Immature natural killer cell (primary cell): Measurements from ENCODE around the gene MLXIP. TPM values are rescaled to one million over a fixed set of nuclear protein-coding genes. Genes with fewer than 3 reads are reported as not detected.
"Not testable (repeated sequence)": the region's sequence is repeated elsewhere in the genome, so short reads cannot be mapped to it uniquely, and the experiment has no call there.

Source experiments
- DNase-seq, 3 donors: peaks; one replicate each; pipeline ENCODE4 v3.0.0; 2022; ENCODE audit warnings: mixed read lengths in 1 of 3
- H3K27ac Mint-ChIP-seq, 6 donors: one replicate each; pipeline ENCODE4 v1.8.0; 2020; ENCODE audit warnings: mixed read lengths in 6 of 6, mild to moderate bottlenecking in 5 of 6, inconsistent platforms in 4 of 6, moderate library complexity in 3 of 6
- H3K27me3 Mint-ChIP-seq, 3 donors: one replicate each; pipeline ENCODE4 v1.8.0; 2020 to 2021; ENCODE audit warnings: low read depth in 3 of 3, mild to moderate bottlenecking in 3 of 3, mixed read lengths in 3 of 3, moderate library complexity in 3 of 3, inconsistent platforms in 1 of 3
- H3K36me3 Mint-ChIP-seq, 3 donors: one replicate each; pipeline ENCODE4 v1.8.0; 2020; ENCODE audit warnings: mixed read lengths in 3 of 3, inconsistent platforms in 2 of 3, mild to moderate bottlenecking in 2 of 3
- H3K4me1 Mint-ChIP-seq, 2 donors: one replicate each; pipeline ENCODE4 v1.8.0; 2020; ENCODE audit warnings: inconsistent platforms in 2 of 2, mild to moderate bottlenecking in 2 of 2, mixed read lengths in 2 of 2, moderate library complexity in 1 of 2
- H3K4me3 Mint-ChIP-seq, 5 donors: one replicate each; pipeline ENCODE4 v1.8.0; 2020; ENCODE audit warnings: mild to moderate bottlenecking in 5 of 5, mixed read lengths in 5 of 5, inconsistent platforms in 3 of 5, moderate library complexity in 3 of 5
- H3K9me3 Mint-ChIP-seq, 6 donors: one replicate each; pipeline ENCODE4 v1.8.0; 2020; ENCODE audit warnings: mild to moderate bottlenecking in 6 of 6, mixed read lengths in 6 of 6, inconsistent platforms in 4 of 6, moderate library complexity in 3 of 6
- polyA plus RNA-seq, 3 donors: library from polyadenylated mRNA; unstranded; fragments of 300-500 nt; fragmentation: Illumina TruSeq; gene quantifications; one replicate each; pipeline ENCODE4 v1.2.3, GENCODE V29; 2021

The MLXIP gene
- polyA plus RNA-seq, 3 donors from 2014 or later, result 3.5 to 10.6 (median 4.7) TPM

DNA sequence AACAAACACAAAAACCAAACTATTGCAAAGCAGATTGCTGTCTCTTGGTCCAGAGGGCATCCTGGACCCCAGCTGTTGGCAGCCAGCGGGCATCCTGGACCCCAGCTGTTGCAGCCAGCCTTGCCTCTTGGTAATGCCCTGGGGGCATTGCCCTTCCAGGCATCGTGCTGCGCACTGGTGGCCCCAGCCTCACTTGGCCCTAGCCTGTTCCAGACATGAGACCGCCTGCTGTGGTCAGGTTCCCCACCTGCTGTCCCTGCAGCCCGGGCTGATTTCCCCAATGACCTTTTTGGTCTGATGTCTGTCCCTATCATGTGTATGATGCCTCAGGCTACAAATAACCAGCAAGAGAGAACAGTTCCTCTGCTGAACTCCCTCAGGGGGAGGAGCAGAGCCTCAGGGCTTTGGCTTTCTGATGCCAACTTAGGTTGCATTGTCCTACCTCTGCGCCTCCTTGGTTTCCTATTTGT is 20.8 kb downstream of the MLXIP start:
- H3K4me1 Mint-ChIP-seq, result peaks cover 62 to 72% of the 10 kb centered on the region in 2 donors
- no peaks in the 10 kb centered on the region for H3K9me3 Mint-ChIP-seq
- DNase-seq, result no peak
- no peaks in the 10 kb centered on the region for H3K36me3 Mint-ChIP-seq
- peaks cover 0 to 7% (median 3%) of the 10 kb centered on the region in 3 donors for H3K27me3 Mint-ChIP-seq
- H3K27ac Mint-ChIP-seq, result peak overlapping the region; percentile 48 to 81 (median 77)
- H3K4me3 Mint-ChIP-seq, result peak overlapping the region; percentile 3 to 48 (median 33)

DNA sequence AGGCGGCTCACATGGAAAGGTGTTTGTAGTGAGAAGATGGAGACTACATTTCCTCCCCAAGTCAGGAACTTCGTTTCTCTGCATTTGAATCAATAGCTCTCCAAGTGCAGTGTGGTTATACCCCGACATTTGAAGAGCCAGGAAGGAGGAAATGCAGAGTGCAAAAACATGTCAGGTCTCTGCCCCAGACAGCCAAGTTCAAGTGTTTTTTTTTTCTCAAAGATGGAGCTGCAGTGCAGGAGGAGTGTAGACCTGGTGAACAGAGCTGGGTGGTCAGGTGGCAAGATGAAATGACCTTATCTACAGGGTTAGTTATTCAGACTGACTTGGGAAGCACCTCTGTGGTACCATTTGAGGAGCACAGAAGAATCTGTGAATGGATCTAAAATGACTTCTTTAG is 21.3 kb downstream of the MLXIP start:
- peak overlapping the region; percentile 3 to 52 (median 33) for H3K4me3 Mint-ChIP-seq
- H3K4me1 Mint-ChIP-seq, result peaks cover 66 to 77% of the 10 kb centered on the region in 2 donors
- no peaks in the 10 kb centered on the region for H3K36me3 Mint-ChIP-seq
- no peaks in the 10 kb centered on the region for H3K9me3 Mint-ChIP-seq
- H3K27me3 Mint-ChIP-seq, result peaks cover 0 to 7% (median 5%) of the 10 kb centered on the region in 3 donors
- no peak for DNase-seq
- H3K27ac Mint-ChIP-seq, result peak overlapping the region; percentile 48 to 81 (median 77)

DNA sequence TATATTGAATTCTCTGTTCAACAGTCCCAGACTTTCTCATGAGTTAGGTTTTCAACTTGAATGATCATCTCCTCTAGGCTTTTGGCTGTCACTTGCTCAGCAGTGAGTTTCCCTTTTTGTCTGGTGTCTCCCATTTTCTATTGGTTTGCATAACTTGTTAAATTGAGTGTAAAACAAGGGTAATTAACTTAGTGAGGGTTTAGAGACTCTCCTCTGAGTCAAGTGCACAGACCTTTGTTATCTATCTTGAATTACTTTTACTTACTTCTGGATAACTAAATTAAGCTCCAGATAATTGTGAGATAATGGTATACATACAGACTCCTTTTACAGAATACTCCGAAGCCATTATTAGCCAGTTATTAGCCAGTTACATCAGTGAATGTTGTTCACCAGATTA is 22.0 kb downstream of the MLXIP start:
- DNase-seq, result no peak
- Mint-ChIP-seq H3K4me3 (peak overlapping the region in 1 of 5 donors; percentile 20), H3K27me3 (peaks cover 0 to 7% (median 4%) of the 10 kb centered on the region in 3 donors), H3K4me1 (peaks cover 72 to 84% of the 10 kb centered on the region in 2 donors), H3K9me3 (no peaks in the 10 kb centered on the region), H3K36me3 (no peaks in the 10 kb centered on the region), H3K27ac (peak overlapping the region in 5 of 6 donors; percentile 31 to 81 (median 77))

- Mint-ChIP-seq H3K4me1 (peaks cover 70 to 85% of the 10 kb centered on the region in 2 donors), H3K9me3 (no peaks in the 10 kb centered on the region), H3K27ac (no peak overlapping the region), H3K4me3 (no peak overlapping the region), H3K36me3 (no peaks in the 10 kb centered on the region), H3K27me3 (peaks cover 0 to 7% (median 4%) of the 10 kb centered on the region in 3 donors)
- no peak for DNase-seq
Measured at GRCh38 chr12:122102331-122102730, 23.8 kb downstream of the MLXIP start.

- peak overlapping the region in 5 of 6 donors; percentile 43 to 73 (median 65) for H3K27ac Mint-ChIP-seq
- DNase-seq, result peak; percentile 17 to 42 (median 40)
- H3K9me3 Mint-ChIP-seq, result no peaks in the 10 kb centered on the region
- H3K36me3 Mint-ChIP-seq, result no peaks in the 10 kb centered on the region
- H3K4me3 Mint-ChIP-seq, result peak overlapping the region in 4 of 5 donors; percentile 4 to 59 (median 46)
- peaks cover 71 to 85% of the 10 kb centered on the region in 2 donors for H3K4me1 Mint-ChIP-seq
- H3K27me3 Mint-ChIP-seq, result peaks cover 0 to 5% (median 3%) of the 10 kb centered on the region in 3 donors
Measured at GRCh38 chr12:122104844-122105243, 26.3 kb downstream of the MLXIP start.

GRCh38 chr12:122105496-122105895 is 26.9 kb downstream of the MLXIP start:
- H3K9me3 Mint-ChIP-seq, DNase-seq, H3K27me3 Mint-ChIP-seq, H3K36me3 Mint-ChIP-seq: not testable (repeated sequence)
- peak overlapping the region in 4 of 6 donors; percentile 43 to 60 (median 52) for H3K27ac Mint-ChIP-seq
- peak overlapping the region in 3 of 5 donors; percentile 6 to 50 (median 16) for H3K4me3 Mint-ChIP-seq
- peaks cover 65 to 81% of the 10 kb centered on the region in 2 donors for H3K4me1 Mint-ChIP-seq

DNA sequence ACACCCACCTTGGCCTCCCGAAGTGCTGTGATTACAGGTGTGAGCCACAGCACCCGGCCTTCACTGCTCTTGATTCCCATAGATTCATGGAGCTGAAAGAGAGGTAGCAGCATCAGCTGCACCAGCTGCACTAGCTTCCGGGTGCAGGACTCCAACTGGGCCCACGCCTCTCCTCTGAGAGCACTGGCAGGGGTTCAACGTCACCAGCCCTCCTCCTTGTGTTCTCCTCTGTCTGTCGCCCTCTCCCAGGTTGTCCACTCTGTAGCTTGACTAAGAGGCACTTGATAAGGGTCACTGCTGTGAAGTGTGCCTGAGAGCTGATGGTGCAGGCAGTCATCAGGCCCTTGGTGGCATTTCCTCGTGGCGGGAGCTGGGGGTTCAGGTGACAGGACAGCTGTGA is 28.3 kb downstream of the MLXIP start:
- DNase-seq, result no peak
- Mint-ChIP-seq H3K27ac (peak overlapping the region in 1 of 6 donors; percentile 40), H3K27me3 (peaks cover 0 to 3% (median 2%) of the 10 kb centered on the region in 3 donors), H3K36me3 (no peaks in the 10 kb centered on the region), H3K9me3 (no peaks in the 10 kb centered on the region), H3K4me1 (peaks cover 57 to 78% of the 10 kb centered on the region in 2 donors), H3K4me3 (no peak overlapping the region)

- Mint-ChIP-seq H3K36me3 (no peaks in the 10 kb centered on the region), H3K27ac (peak overlapping the region in 3 of 6 donors; percentile 26 to 57 (median 40)), H3K9me3 (no peaks in the 10 kb centered on the region), H3K4me3 (no peak overlapping the region), H3K4me1 (peaks cover 60 to 78% of the 10 kb centered on the region in 2 donors), H3K27me3 (peaks cover 0 to 3% (median 2%) of the 10 kb centered on the region in 3 donors)
- no peak for DNase-seq
Measured at GRCh38 chr12:122107261-122107660, 28.7 kb downstream of the MLXIP start.

DNA sequence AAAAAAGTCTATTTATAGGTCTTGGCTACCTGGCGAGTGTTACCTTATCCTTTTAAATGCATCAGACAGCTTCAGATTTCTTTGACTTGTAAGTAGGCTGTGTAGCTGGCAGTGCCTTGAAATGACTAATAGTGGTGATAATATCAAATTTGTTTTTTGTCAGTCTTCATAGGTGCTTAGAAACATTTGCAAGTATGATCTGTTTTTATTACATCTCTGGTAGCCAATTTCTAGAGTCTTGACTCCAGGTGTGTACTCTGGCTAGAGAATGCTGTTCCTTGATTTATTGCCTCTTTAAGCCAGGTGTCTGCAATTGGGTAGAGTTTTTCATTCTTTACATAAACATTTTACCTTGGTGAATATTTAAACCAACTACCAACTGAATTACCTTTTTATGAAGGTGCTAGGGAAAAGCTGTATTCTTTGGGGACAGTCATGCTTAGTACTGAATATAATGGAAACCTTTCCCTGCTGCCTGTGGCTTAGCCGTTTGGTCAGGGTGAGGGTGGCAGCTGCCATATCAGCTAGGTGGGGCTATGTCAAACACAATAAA is 32.6 kb downstream of the MLXIP start:
- peaks cover 40 to 50% of the 10 kb centered on the region in 2 donors for H3K4me1 Mint-ChIP-seq
- no peaks in the 10 kb centered on the region for H3K36me3 Mint-ChIP-seq

GRCh38 chr12:122116707-122117535 is 38.4 kb downstream of the MLXIP start:
- H3K4me3 Mint-ChIP-seq, result no peak overlapping the region
- no peak overlapping the region for H3K27ac Mint-ChIP-seq
- H3K36me3 Mint-ChIP-seq, result no peaks in the 10 kb centered on the region
- no peaks in the 10 kb centered on the region for H3K9me3 Mint-ChIP-seq
- DNase-seq, result no peak
- H3K4me1 Mint-ChIP-seq, result peaks cover 11 to 15% of the 10 kb centered on the region in 2 donors
- H3K27me3 Mint-ChIP-seq, result peaks cover 0 to 3% (median 2%) of the 10 kb centered on the region in 3 donors

More for the DNA sequence above, 32.6 kb downstream of the MLXIP start:
- DNase-seq, result no peak
- H3K4me3 Mint-ChIP-seq, result no peak overlapping the region
- H3K27me3 Mint-ChIP-seq, result peaks cover 0 to 2% (median 0%) of the 10 kb centered on the region in 3 donors
- H3K27ac Mint-ChIP-seq, result peak overlapping the region in 1 of 6 donors; percentile 34
- no peaks in the 10 kb centered on the region for H3K9me3 Mint-ChIP-seq

GRCh38 chr12:122117979-122118378 is 39.4 kb downstream of the MLXIP start:
- H3K27me3 Mint-ChIP-seq, result peaks cover 0 to 3% (median 2%) of the 10 kb centered on the region in 3 donors
- no peaks in the 10 kb centered on the region for H3K9me3 Mint-ChIP-seq
- H3K4me3 Mint-ChIP-seq, result no peak overlapping the region
- no peak overlapping the region for H3K27ac Mint-ChIP-seq
- DNase-seq, result no peak
- no peaks in the 10 kb centered on the region for H3K36me3 Mint-ChIP-seq
- peaks cover 11 to 15% of the 10 kb centered on the region in 2 donors for H3K4me1 Mint-ChIP-seq

GRCh38 chr12:122121341-122121740 is 42.8 kb downstream of the MLXIP start:
- Mint-ChIP-seq H3K4me1 (peaks cover 28 to 38% of the 10 kb centered on the region in 2 donors), H3K27ac (peak overlapping the region in 1 of 6 donors; percentile 30)
- H3K27me3 Mint-ChIP-seq, H3K4me3 Mint-ChIP-seq, H3K36me3 Mint-ChIP-seq, DNase-seq, H3K9me3 Mint-ChIP-seq: not testable (repeated sequence)

DNA sequence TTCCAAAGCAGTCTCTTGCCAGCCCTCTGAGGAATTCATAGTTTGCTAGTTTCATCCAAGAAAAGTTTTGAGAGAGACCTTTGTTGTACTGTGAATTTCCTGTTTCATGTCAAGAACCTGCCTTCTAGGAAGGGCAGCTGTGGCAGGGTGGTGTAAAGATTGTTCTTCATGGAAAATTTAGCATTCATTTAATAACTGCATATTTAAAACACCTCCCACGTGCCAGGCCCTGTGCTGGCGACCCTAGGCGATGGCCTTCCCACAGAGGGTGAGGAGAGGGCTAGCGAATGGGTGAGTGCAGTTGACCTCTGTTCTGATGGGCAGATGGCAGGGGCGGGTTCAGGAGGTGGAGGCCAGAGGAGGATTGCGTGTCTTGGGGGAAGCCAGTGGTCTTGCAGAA is 43.2 kb downstream of the MLXIP start:
- Mint-ChIP-seq H3K4me1 (peaks cover 28 to 39% of the 10 kb centered on the region in 2 donors), H3K9me3 (no peaks in the 10 kb centered on the region), H3K27me3 (peaks cover 0 to 6% (median 3%) of the 10 kb centered on the region in 3 donors), H3K4me3 (no peak overlapping the region), H3K36me3 (no peaks in the 10 kb centered on the region), H3K27ac (peak overlapping the region in 2 of 6 donors; percentile 30 to 67)
- DNase-seq, result no peak
